Stimulated activated CD4-positive, alpha-beta T cell treated with anti-CD3 and anti-CD28 coated beads, Interleukin-2, amount 100 ng/mL, for 24 hours (primary cell): ENCODE results near the gene TNC.

Source experiments
- DNase-seq, 2 donors: peaks; one replicate each; pipeline ENCODE4 v3.0.0-alpha.2; 2020

Gene TNC

GRCh38 chr9:115005322-115005721, 112.6 kb downstream of the TNC start:
- no peak for DNase-seq

- no peak for DNase-seq
Measured at GRCh38 chr9:115004545-115004944, 113.4 kb downstream of the TNC start.

- DNase-seq: no peak
Measured at GRCh38 chr9:115002371-115003120, 115.4 kb downstream of the TNC start.

- DNase-seq: peak in 1 of 2 donors; percentile 46
Measured at GRCh38 chr9:115000217-115000639, 117.7 kb downstream of the TNC start.

GRCh38 chr9:114998326-114998725, 119.6 kb downstream of the TNC start:
- no peak for DNase-seq

- DNase-seq: no peak
Measured at GRCh38 chr9:114995681-114996221, 122.2 kb downstream of the TNC start.

- DNase-seq: no peak
Measured at GRCh38 chr9:114994768-114995167, 123.2 kb downstream of the TNC start.

- no peak for DNase-seq
Measured at GRCh38 chr9:114991861-114992260, 126.1 kb downstream of the TNC start.

GRCh38 chr9:114990901-114991300, 127.1 kb downstream of the TNC start:
- no peak for DNase-seq

GRCh38 chr9:114989600-114990410, 128.2 kb downstream of the TNC start:
- peak; percentile 67 to 71 for DNase-seq

GRCh38 chr9:114988962-114989599, 128.9 kb downstream of the TNC start:
- peak; percentile 32 to 33 for DNase-seq

- DNase-seq: no peak
Measured at GRCh38 chr9:114987116-114987515, 130.8 kb downstream of the TNC start.

- DNase-seq: no peak
Measured at GRCh38 chr9:114985959-114986501, 131.9 kb downstream of the TNC start.

GRCh38 chr9:114981063-114981462, 136.9 kb downstream of the TNC start:
- DNase-seq: no peak

- no peak for DNase-seq
Measured at GRCh38 chr9:114973216-114973615, 144.7 kb downstream of the TNC start.

GRCh38 chr9:114972510-114973136, 145.3 kb downstream of the TNC start:
- DNase-seq: no peak
